ELF-1 (cell line): ENCODE results near the gene PWP1.
A peak's percentile ranks its signal among the peaks of the same experiment; 100 is the strongest.

Experiments used
- DNase-seq: peaks from one replicate; pipeline ENCODE4 v3.0.0-alpha.2; 2016; ENCODE audit warnings: low read depth, low spot score

Gene PWP1

GRCh38 chr12:107735763-107736162 lies 50.2 kb downstream of the PWP1 start:
- no peak for DNase-seq

GRCh38 chr12:107736914-107737313 lies 51.3 kb downstream of the PWP1 start:
- no peak for DNase-seq

- DNase-seq, result no peak
Observed at GRCh38 chr12:107748472-107748871, 62.9 kb downstream of the PWP1 start.

GRCh38 chr12:107749083-107749482 lies 63.5 kb downstream of the PWP1 start:
- no peak for DNase-seq

- peak; percentile 67 for DNase-seq
Observed at GRCh38 chr12:107759410-107759809, 73.8 kb downstream of the PWP1 start.

- peak; percentile 74 for DNase-seq
Observed at GRCh38 chr12:107760207-107760808, 74.7 kb downstream of the PWP1 start.

GRCh38 chr12:107760809-107761501 lies 75.4 kb downstream of the PWP1 start, which contains the start of gene PRDM4:
Gene PRDM4, minus strand, starts transcription at chr12:107761137. Its CDS starts 622 bp downstream, at chr12:107760515.
- peak; percentile 95 for DNase-seq

GRCh38 chr12:107761502-107761904 lies 75.9 kb downstream of the PWP1 start:
- no peak for DNase-seq
